ENCODE measurements around the gene TTLL8.
A peak's percentile ranks its signal among the peaks of the same experiment; 100 is the strongest.
"Not testable (repeated sequence)": the region's sequence is repeated elsewhere in the genome, so short reads cannot be mapped to it uniquely, and the experiment has no call there.

Gene TTLL8

GRCh38 chr22:49999063-49999945, 58.8 kb downstream of the TTLL8 start:
- peak; percentile 30 for DNase-seq

DNA sequence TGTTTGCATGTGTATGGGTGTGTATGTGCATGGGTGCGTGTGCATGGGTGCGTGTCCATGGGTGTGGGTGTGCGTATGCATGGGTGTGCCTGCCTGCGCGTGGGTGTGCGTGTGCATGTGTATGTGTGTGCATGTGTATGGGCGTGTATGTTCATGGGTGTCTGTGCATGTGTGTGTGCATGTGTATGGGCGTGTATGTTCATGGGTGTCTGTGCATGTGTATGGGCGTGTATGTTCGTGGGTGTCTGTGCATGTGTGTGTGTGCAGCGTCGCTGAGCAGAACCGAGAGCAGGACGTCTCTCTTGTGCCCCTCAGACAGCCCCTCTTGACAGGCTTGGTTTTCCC, 59.4 kb downstream of the TTLL8 start:
- no peak for DNase-seq

- DNase-seq: no peak
Observed at GRCh38 chr22:49997932-49998717, 60.0 kb downstream of the TTLL8 start.

DNA sequence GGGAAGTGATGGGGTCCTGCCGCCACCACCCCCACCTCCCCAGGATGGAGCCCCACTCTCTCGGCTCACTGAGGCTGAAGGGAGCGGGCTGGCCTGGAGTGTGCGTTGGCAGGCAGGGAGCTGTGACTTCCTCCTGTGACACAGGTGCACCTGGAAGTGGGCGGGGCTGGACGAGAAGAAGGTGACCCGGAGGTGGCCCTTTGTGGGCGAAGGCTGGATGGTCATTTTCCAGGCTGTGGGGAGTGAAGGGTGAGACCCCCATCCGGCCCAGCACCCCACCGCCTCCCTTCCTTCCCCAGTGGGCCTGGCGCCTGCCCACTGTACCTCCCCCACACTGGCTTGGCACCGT, 60.9 kb downstream of the TTLL8 start:
- DNase-seq: no peak

GRCh38 chr22:49996518-49997250, 61.4 kb downstream of the TTLL8 start:
- no peak for DNase-seq

- peak; percentile 22 for DNase-seq
Observed at GRCh38 chr22:49996119-49996517, 62.0 kb downstream of the TTLL8 start.

- DNase-seq: no peak
Observed at GRCh38 chr22:49995361-49996118, 62.6 kb downstream of the TTLL8 start.

DNA sequence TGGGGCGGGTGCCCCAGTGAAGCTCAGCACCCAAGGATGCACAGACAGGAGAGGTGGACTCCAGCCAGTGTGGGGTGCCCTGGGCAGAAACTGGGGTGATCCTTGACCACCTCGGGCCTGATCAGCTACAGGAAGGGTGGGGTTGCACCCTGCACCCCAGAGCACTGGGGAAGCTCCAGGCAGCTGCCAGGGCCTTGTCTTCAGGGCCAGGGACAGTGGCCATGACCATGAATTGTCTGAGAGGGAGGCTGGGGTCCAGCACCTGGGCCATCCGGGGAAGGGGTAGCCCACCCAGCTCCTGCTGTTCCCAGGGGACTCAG, 63.1 kb downstream of the TTLL8 start:
- no peak for DNase-seq

DNA sequence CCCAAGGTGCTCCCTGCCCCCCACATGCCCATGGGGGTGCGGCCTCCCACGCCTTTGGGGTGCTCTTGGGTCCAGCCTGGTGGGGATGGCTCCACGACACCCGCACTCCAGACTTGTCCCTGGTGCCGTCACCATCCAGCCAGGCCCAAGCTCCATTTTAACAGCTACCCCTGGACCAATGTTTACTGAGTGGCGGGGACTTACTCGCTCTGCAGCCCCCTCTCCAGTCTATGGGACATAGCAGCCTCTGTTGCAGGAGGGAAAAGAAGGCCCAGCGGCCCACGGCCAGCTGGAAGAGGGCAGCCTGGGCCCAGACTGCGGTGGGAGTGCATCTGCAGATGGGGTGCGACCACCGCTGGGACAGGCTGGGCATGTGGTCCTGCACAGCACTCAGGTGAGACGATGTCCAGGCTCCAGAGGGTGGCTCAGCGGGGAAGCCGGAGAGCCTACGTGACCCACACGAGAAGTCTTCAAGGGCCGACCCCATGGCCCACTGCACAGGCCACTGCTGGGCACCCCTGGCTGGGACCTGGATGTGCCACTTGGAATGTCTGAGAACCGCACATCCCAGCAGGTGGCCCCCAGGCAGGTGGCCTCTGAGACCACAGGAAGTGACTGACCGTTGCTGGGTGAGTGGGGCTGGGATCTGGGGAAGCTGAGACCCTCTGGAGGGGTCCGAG, 63.6 kb downstream of the TTLL8 start:
- no peak for DNase-seq

DNA sequence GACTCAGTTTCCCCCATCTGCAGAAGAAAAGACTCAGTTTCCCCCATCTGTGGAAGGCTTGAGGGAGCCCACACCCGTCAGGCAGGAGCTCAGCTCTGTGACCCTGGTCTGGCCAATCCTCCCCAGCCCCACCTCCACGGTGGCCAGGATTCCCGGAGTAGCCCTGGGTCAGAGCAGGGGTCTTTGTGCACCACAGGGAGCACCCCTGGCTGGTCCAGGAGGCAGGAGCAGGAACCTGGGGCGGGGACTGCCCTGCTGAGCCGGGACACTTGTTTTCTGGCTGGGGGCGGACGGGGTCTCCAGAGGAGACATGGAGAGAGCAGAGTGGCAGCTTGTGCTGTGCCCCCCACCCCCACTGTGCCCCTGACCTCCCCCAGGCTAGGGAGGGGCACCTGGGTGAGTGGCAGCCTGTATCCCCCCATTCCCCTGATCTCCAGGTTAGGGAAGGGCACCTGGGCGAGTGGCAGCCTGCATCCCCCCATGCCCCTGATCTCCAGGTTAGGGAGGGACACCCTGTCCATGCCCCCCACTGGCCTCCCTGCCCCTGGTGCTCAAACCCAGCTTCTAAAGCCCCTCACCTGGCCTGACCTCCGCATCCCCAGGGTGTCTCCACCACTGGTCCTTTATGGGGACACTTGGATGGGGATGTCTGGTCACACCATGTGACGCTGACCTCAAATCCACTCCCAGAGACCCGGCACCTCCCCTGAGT, 64.3 kb downstream of the TTLL8 start:
- no peak for DNase-seq

DNA sequence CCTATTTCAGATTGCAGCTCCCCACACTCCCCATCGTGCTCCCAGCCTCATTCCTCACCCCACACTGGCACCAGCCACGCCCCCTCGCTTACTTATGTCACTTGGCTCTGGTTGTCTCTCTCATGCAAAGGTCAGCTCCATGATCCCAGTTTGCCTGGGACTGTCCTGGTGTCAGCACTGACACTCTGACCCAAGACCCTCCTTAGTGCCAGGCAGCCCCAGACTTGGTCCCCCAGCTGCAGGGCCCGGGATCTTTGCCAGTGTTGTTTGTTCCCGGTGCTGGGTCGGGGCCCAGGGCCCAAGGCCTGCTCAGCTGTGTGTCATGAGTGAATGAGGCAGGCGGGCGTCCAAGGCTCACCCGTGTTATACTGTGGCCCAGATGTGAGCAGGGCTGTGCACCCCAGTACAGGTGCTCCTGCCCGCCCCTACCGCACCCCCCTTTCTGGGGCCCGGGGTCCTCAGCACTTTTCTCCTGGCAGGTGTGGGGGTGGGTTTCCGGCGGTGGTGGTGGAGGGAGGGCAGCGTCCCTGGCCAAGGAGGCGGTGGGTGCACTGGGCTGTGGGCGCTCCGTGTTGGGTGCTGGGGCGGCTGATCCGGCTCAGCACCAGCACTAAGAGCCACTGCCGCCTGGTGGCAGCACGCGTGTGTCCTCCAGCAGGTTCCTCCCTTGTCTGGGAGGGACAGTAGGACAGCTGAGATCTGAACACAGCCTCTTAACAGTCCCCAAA, 65.0 kb downstream of the TTLL8 start:
- peak; percentile 38 for DNase-seq

DNA sequence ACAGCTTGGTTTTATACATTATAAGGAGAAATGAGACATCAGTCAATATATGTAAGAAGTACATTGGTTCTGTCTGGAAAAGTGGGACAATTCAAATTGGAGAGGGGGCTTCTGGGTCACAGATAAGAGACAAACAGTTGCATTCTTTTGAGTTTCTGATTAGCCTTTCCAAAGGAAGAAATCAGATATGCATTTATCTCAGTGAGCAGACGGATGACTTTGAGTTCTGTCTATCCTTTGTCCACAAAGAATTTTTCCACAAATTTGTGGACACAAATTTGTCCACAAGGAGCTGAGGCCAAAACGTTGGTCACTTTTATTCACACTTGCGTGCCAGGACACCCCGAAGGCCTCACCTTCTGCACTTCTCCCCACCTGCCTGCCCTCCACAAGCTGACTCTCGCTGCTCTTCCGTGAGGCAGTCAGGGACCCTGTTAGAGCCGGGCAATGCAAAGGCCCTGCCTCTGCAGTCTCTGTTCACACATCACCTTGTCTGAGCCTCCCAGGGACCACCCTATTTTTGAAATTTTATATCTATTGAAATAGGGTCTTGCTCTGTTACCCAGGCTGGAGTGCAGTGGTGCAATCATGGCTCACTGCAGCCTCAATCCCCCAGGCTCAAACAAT, 66.1 kb downstream of the TTLL8 start:
- DNase-seq: no peak

- DNase-seq: no peak
Observed at GRCh38 chr22:49991167-49991566, 66.9 kb downstream of the TTLL8 start.

DNA sequence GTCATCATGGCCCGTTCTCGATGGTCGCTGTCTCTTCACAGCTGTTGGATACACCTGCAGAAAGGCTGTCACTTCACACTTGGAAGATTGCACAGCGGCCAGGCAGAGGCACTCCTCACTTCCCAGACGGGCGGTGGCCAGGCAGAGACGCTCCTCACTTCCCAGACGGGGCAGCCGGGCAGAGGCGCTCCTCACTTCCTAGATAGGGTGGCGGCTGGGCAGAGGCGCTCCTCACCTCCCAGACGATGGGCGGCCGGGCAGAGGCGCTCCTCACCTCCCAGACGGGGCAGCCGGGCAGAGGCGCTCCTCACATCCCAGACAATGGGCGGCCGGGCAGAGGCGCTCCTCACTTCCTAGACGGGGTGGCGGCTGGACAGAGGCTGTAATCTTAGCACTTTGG, 68.3 kb downstream of the TTLL8 start:
- not testable (repeated sequence) for DNase-seq

- DNase-seq: no peak
Observed at GRCh38 chr22:49986325-49986724, 71.8 kb downstream of the TTLL8 start.

DNA sequence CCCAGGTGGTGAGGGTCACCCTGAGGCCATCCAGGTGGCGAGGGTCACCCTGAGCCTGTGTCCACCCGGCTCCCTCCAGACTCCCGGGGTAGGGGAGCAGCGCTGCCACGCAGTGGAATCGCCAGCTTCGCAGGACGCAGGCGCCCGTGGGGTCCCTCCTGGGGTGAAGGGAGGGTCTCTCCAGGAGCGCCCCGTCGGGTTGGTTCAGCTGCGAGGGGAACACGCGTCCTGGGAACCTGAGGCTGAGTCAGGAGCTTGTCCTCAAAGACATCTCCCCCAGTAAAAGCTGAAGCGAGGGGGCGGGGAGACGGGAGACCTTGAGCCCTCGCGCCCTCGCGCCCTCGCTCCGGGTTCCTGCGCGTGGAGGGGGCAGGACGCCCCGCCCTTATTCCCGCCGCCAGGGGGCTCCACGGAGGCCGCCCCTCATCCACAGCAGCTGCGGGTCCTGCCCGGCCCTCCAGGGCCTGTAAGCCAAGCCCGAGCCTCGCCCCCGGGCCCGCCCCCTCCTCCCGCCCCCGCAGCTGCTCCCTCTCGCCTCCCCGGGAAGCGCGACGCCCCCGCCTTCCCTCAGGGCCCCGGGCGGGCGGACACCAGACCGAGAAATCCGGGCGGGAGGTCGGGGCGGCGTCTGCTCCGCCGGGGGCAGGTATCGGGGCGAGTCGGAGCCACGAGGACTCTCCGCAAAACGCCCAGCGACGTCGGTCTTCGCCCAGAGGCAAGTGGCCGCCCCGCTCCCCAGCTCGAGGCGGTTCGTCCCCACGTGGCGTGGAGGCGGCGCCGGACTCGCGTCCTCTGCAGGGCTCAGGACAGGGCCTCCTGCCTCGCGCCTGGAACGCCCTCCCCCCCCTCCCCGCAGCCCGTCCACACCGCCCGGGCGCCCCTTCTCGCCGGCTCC, 74.7 kb downstream of the TTLL8 start:
- peak; percentile 27 for DNase-seq

DNA sequence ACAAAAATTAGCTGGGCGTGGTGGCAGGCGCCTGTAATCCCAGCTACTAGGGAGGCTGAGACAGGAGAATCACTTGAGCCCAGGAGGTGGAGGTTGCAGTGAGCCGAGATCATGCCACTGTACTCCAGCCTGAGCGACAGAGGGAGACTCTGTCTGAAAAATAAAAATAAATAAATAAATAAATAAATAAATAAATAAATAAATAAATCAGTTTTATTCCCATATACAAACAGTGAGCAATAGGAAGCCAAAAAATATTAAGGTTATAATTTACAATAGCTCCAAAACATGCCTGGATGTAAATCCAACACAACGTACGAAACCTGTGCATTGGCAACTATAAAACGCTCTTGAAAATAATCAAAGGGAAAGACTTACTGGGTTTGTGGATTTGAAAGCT, 76.3 kb downstream of the TTLL8 start:
- DNase-seq: not testable (repeated sequence)

- no peak for DNase-seq
Observed at GRCh38 chr22:49979587-49980264, 78.4 kb downstream of the TTLL8 start.

- DNase-seq: no peak
Observed at GRCh38 chr22:49977578-49977977, 80.5 kb downstream of the TTLL8 start.

All from femur (tissue), 1 donor.